ENCODE data around the gene CPXM1. TPM values are rescaled to one million over a fixed set of nuclear protein-coding genes. Genes with fewer than 3 reads are reported as not detected.

The CPXM1 gene
- total RNA-seq, 1 experiment from 2014 or later = not detected

DNA sequence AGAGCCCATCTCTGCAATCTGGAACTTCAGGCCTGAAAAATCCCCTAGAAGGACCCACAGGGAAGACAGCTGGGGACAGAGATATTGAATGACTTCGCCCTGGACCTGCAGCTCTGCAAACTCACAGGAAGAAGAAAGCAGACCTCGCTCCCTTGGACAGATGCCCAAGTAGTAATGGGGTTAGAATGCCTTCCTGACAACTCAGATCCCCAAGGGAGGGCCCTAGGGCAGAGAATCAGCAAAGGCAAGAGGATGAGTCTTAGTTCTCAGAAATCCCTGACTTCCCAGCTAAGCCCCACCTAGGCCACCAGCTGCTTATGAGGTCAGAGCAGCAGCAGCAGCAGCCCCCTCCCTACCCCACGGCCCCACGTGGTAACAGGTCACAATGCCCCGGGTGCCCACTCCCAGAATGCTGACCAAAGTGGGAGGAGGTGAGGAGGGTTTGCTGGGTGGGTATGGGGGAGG is 14.2 kb upstream of the CPXM1 start, which contains the start of gene C20orf141:
TSS of gene C20orf141 (plus strand) at position 401 of the 465 bp plus-strand sequence. CDS start 198 bp downstream, outside the sequence.
- intact Hi-C loops (cut with micrococcal nuclease; ENCODE audit: unreplicated experiment) = no loop called here
- POLR2A ChIA-PET = no interaction called here

DNA sequence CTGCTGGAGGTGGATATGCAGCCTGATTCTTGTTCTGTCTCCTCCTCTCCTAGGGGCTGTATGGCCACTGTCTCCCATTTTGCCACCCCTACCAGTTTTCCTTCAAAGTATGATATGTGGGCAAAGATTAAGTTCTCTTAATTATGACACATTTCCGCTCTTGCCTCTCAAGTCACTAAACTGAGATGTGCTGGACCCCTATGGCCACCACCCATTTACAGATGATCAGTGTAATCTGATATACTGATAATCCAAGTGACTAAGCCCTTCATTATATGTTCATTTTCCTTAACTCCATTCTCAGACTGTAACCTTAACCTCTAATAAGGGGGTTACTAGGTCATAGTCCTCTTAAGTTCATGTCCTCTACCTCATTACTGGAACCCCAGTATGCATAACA is 13.6 kb upstream of the CPXM1 start:
- Mint-ChIP-seq H3K27ac (ENCODE audit: unreplicated experiment) (no peak overlapping the region), H3K27me3 (ENCODE audit: insufficient read depth, unreplicated experiment) (no peaks in the 10 kb centered on the region), H3K36me3 (ENCODE audit: insufficient read depth, unreplicated experiment) (no peaks in the 10 kb centered on the region), H3K4me3 (ENCODE audit: unreplicated experiment) (no peak overlapping the region), H3K4me1 (ENCODE audit: low read depth, unreplicated experiment) (no peaks in the 10 kb centered on the region), H3K9me3 (ENCODE audit: unreplicated experiment) (peaks cover 18% of the 10 kb centered on the region)
- no TSS peak for BruUV-seq (replicated peaks)
- DNase-seq = no peak
- Histone ChIP-seq H3K4me3 (ENCODE audit: low read depth, low read length) (no peak overlapping the region), H3K36me3 (ENCODE audit: control insufficient read depth, insufficient read depth, low read length) (no peaks in the 10 kb centered on the region), H3K4me1 (no peaks in the 10 kb centered on the region), H3K9me3 (peaks cover 10% of the 10 kb centered on the region; the same call in 1 of the 2 replicates), H3K27me3 (replicated peaks; ENCODE audit: control insufficient read depth, insufficient read depth, low read length) (no peaks in the 10 kb centered on the region)
- intact Hi-C loops (cut with micrococcal nuclease; ENCODE audit: unreplicated experiment) = no loop called here
- no peak for TF ChIP-seq CTCF (IDR thresholded peaks at IDR 0.05; ENCODE audit: insufficient read depth in 1 of 2, low read depth in 1 of 2, low read length in 1 of 2, severe bottlenecking in 1 of 2, unreplicated experiment in 1 of 2)
- CTCF ChIA-PET = no interaction called here
- POLR2A ChIA-PET = no interaction called here

More for the DNA sequence above, 14.2 kb upstream of the CPXM1 start, which contains the start of gene C20orf141:
- no peaks in the 10 kb centered on the region for H3K27me3 ChIP-seq (replicated peaks; ENCODE audit: control insufficient read depth, insufficient read depth, low read length)
- H3K4me1 ChIP-seq = peaks cover under 1% of the 10 kb centered on the region; the same call in 1 of the 2 replicates
- no peaks in the 10 kb centered on the region for H3K4me1 Mint-ChIP-seq (ENCODE audit: low read depth, unreplicated experiment)
- H3K4me3 ChIP-seq (ENCODE audit: low read depth, low read length) = no peak within 1 kb of the TSS
- H3K9me3 ChIP-seq = peaks cover 10% of the 10 kb centered on the region; the same call in 1 of the 2 replicates
- no peak for TF ChIP-seq CTCF (IDR thresholded peaks at IDR 0.05; ENCODE audit: insufficient read depth in 1 of 2, low read depth in 1 of 2, low read length in 1 of 2, severe bottlenecking in 1 of 2, unreplicated experiment in 1 of 2)
- no peaks in the 10 kb centered on the region for H3K36me3 Mint-ChIP-seq (ENCODE audit: insufficient read depth, unreplicated experiment)
- H3K27me3 Mint-ChIP-seq (ENCODE audit: insufficient read depth, unreplicated experiment) = no peaks in the 10 kb centered on the region
- H3K4me3 Mint-ChIP-seq (ENCODE audit: unreplicated experiment) = no peak within 1 kb of the TSS
- peaks cover 18% of the 10 kb centered on the region for H3K9me3 Mint-ChIP-seq (ENCODE audit: unreplicated experiment)
- no peaks in the 10 kb centered on the region for H3K36me3 ChIP-seq (ENCODE audit: control insufficient read depth, insufficient read depth, low read length)
- CTCF ChIA-PET = no interaction called here
- BruUV-seq (replicated peaks) = no TSS peak
- no peak for DNase-seq
- H3K27ac Mint-ChIP-seq (ENCODE audit: unreplicated experiment) = no peak within 1 kb of the TSS

DNA sequence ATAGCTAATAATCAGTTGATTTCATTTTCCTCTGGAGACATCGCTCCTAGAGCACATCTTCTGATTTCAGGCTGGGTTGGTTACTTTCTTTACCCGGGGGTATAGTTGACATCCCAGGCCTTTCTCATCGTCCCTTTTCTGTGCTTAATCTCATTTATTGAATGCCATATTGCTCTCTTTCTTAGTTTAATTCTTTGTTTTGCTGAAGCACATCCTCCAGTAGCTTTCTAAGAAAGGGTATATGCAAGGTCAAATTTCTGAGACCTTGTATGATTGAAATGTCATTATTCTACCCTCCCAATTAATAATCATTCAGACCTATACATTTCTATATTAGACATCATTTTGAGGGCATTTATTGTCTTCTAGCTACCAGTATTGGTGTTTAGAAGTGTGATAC is 11.8 kb upstream of the CPXM1 start:
- Mint-ChIP-seq H3K27ac (ENCODE audit: unreplicated experiment) (no peak overlapping the region), H3K4me3 (ENCODE audit: unreplicated experiment) (no peak overlapping the region), H3K9me3 (ENCODE audit: unreplicated experiment) (peaks cover 18% of the 10 kb centered on the region), H3K4me1 (ENCODE audit: low read depth, unreplicated experiment) (no peaks in the 10 kb centered on the region), H3K27me3 (ENCODE audit: insufficient read depth, unreplicated experiment) (no peaks in the 10 kb centered on the region), H3K36me3 (ENCODE audit: insufficient read depth, unreplicated experiment) (no peaks in the 10 kb centered on the region)
- BruUV-seq (replicated peaks) = no TSS peak
- POLR2A ChIA-PET = no interaction called here
- TF ChIP-seq CTCF (IDR thresholded peaks at IDR 0.05; ENCODE audit: insufficient read depth in 1 of 2, low read depth in 1 of 2, low read length in 1 of 2, severe bottlenecking in 1 of 2, unreplicated experiment in 1 of 2) = no peak
- Histone ChIP-seq H3K27me3 (replicated peaks; ENCODE audit: control insufficient read depth, insufficient read depth, low read length) (no peaks in the 10 kb centered on the region), H3K9me3 (peaks cover 10% of the 10 kb centered on the region; the same call in 1 of the 2 replicates), H3K36me3 (ENCODE audit: control insufficient read depth, insufficient read depth, low read length) (no peaks in the 10 kb centered on the region), H3K4me1 (no peaks in the 10 kb centered on the region), H3K4me3 (ENCODE audit: low read depth, low read length) (no peak overlapping the region)
- no peak for DNase-seq
- CTCF ChIA-PET = no interaction called here
- intact Hi-C loops (cut with micrococcal nuclease; ENCODE audit: unreplicated experiment) = no loop called here

Data from Caco-2 (cell line).